Measurements from ENCODE around the gene MRRF.

DNA sequence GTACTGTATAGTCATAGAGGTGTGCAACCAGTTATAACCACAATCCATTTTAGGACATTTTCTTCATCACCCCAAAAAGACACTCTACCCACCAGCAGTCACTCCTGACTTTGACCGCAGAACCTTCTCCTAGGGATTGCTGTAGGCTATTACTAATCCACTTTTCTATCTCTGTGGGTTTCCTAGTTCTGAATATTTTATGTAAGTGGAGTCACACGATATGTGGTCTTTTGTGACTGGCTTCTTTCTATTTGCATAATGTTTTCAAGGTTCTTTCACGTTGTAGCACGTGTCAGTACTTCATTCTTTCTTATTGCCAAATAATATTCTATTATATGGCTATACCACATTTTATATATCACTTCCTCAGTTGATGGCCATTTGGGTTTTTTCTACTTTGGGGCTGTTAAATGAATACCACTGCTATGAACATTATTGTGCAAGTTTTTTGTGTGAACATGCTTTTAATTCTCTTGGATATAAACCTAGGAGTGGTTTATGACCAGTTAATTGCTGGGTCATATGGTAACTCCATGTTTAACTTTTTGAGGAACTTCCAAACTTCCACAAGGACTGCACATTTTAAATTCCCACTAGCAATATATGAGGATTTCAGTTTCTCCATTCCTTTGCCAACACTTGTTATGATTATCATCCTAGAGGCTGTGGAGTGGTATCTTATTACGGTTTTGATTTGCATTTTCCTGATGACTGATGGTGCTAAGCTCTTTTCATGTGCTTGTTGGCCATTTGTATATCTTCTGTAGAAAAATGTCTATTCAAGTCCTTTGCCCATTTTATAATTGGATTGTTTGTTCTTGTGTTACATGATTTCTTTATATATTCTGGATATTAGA is 37.8 kb downstream of the MRRF start:
- TF ChIP-seq POLR2A (IDR thresholded peaks at IDR 0.05): no peak
- TF ChIP-seq, protein P1, sequence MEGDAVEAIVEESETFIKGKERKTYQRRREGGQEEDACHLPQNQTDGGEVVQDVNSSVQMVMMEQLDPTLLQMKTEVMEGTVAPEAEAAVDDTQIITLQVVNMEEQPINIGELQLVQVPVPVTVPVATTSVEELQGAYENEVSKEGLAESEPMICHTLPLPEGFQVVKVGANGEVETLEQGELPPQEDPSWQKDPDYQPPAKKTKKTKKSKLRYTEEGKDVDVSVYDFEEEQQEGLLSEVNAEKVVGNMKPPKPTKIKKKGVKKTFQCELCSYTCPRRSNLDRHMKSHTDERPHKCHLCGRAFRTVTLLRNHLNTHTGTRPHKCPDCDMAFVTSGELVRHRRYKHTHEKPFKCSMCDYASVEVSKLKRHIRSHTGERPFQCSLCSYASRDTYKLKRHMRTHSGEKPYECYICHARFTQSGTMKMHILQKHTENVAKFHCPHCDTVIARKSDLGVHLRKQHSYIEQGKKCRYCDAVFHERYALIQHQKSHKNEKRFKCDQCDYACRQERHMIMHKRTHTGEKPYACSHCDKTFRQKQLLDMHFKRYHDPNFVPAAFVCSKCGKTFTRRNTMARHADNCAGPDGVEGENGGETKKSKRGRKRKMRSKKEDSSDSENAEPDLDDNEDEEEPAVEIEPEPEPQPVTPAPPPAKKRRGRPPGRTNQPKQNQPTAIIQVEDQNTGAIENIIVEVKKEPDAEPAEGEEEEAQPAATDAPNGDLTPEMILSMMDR (IDR thresholded peaks at IDR 0.05 in 4 of 5, conservative IDR thresholded peaks at IDR 0.05 in 1 of 5): no peak
